ENCODE measurements around the gene SLC2A1. TPM values are rescaled to one million over a fixed set of nuclear protein-coding genes. Genes with fewer than 3 reads are reported as not detected.

Gene SLC2A1
- total and polyA plus RNA-seq, 9 of the 15 experiments (the other 6 are each of a cell fraction or from before 2014, with no cell fraction given), result 12.6 to 153 (median 48.0) TPM

GRCh38 chr1:43007377-43008114 is 48.9 kb upstream of the SLC2A1 start:
- POLR2A ChIA-PET, result interaction anchor here (1.6 kb wide), 1 partner anchor 9 kb away, joined by 6 read pairs; no protein-coding TSS in a partner anchor
- no peak overlapping the region for H3K4me2 ChIP-seq (ENCODE audit: insufficient read depth, low read length)
- peaks cover 42 to 50% of the 10 kb centered on the region in 2 experiments for H3K4me1 ChIP-seq (replicated peaks in 1 of 2; ENCODE audit: control insufficient read depth in 2 of 2, insufficient read depth in 2 of 2, low read length in 2 of 2)

More at GRCh38 chr1:43007377-43008114, 48.9 kb upstream of the SLC2A1 start:
- in situ Hi-C loops (cut with MboI), result no loop called here
- Histone ChIP-seq H3K36me3 (ENCODE audit: control insufficient read depth, insufficient read depth, low read length) (no peaks in the 10 kb centered on the region), H3K27me3 (ENCODE audit: control insufficient read depth in 2 of 2, insufficient read depth in 2 of 2, low read length in 2 of 2) (no peaks in the 10 kb centered on the region), H3K9ac (ENCODE audit: insufficient read depth in 1 of 2, low read depth in 2 of 2, low read length in 2 of 2) (peak overlapping the region in 1 of 2 experiments; percentile 26; a peak in 2 of 4 replicates), H3K27ac (ENCODE audit: extremely low read depth, low read depth, low read length) (no peak overlapping the region), H3K9me3 (replicated peaks; ENCODE audit: control insufficient read depth, insufficient read depth, low read depth, low read length) (no peaks in the 10 kb centered on the region), H4K20me1 (replicated peaks; ENCODE audit: control insufficient read depth, insufficient read depth, low read length) (no peaks in the 10 kb centered on the region), H2AFZ (ENCODE audit: low read depth, low read length) (no peak overlapping the region), H3K9me1 (ENCODE audit: control insufficient read depth, insufficient read depth, low read length) (no peaks in the 10 kb centered on the region), H3K4me3 (no peak overlapping the region), H3K79me2 (ENCODE audit: control insufficient read depth, insufficient read depth, low read length) (no peaks in the 10 kb centered on the region)
- no peak for FAIRE-seq
- intact Hi-C loops (cut with micrococcal nuclease), result loop anchor here (2.0 kb wide), 1 partner anchor 45 kb away; no protein-coding TSS in a partner anchor
- TF ChIP-seq ARID1B (IDR thresholded peaks at IDR 0.05) (no peak), GTF2E2 (tag; IDR thresholded peaks at IDR 0.05) (no peak), PCBP2 (IDR thresholded peaks at IDR 0.05; ENCODE audit: low read depth, low read length, poor library complexity, severe bottlenecking) (no peak), RCOR1 (IDR thresholded peaks at IDR 0.05; ENCODE audit: borderline replicate concordance in 1 of 2, low read depth in 2 of 2, low read length in 2 of 2) (no peak), MEIS2 (IDR thresholded peaks at IDR 0.05; ENCODE audit: partially characterized antibody) (no peak), BRD9 (IDR thresholded peaks at IDR 0.05; ENCODE audit: low read depth, partially characterized antibody) (no peak), RBM25 (IDR thresholded peaks at IDR 0.05; ENCODE audit: low read depth, low read length, severe bottlenecking) (no peak), ZNF146 (CRISPR knock-in tag; IDR thresholded peaks at IDR 0.05; ENCODE audit: unreplicated experiment) (no peak), TRIM28 (IDR thresholded peaks at IDR 0.05) (no peak), ZNF511 (CRISPR knock-in tag; IDR thresholded peaks at IDR 0.05) (no peak), SMC3 (conservative IDR thresholded peaks at IDR 0.05; ENCODE audit: insufficient read depth, low read depth, low read length) (no peak), CBX8 (IDR thresholded peaks at IDR 0.05; ENCODE audit: borderline replicate concordance, extremely low read depth, low read depth, low read length, poor library complexity, severe bottlenecking) (no peak), ERF (CRISPR knock-in tag; IDR thresholded peaks at IDR 0.05) (no peak), KDM1A (IDR thresholded peaks at IDR 0.05) (no peak), MCM2 (IDR thresholded peaks at IDR 0.05; ENCODE audit: low read depth) (no peak), ZNF589 (CRISPR knock-in tag; IDR thresholded peaks at IDR 0.05; ENCODE audit: low read depth) (no peak), HMG20B (CRISPR knock-in tag; IDR thresholded peaks at IDR 0.05) (no peak)
- TF ChIP-seq, protein P1, sequence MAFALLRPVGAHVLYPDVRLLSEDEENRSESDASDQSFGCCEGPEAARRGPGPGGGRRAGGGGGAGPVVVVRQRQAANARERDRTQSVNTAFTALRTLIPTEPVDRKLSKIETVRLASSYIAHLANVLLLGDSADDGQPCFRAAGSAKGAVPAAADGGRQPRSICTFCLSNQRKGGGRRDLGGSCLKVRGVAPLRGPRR (CRISPR knock-in tag; IDR thresholded peaks at IDR 0.05), result no peak
- TF ChIP-seq, protein P2, sequence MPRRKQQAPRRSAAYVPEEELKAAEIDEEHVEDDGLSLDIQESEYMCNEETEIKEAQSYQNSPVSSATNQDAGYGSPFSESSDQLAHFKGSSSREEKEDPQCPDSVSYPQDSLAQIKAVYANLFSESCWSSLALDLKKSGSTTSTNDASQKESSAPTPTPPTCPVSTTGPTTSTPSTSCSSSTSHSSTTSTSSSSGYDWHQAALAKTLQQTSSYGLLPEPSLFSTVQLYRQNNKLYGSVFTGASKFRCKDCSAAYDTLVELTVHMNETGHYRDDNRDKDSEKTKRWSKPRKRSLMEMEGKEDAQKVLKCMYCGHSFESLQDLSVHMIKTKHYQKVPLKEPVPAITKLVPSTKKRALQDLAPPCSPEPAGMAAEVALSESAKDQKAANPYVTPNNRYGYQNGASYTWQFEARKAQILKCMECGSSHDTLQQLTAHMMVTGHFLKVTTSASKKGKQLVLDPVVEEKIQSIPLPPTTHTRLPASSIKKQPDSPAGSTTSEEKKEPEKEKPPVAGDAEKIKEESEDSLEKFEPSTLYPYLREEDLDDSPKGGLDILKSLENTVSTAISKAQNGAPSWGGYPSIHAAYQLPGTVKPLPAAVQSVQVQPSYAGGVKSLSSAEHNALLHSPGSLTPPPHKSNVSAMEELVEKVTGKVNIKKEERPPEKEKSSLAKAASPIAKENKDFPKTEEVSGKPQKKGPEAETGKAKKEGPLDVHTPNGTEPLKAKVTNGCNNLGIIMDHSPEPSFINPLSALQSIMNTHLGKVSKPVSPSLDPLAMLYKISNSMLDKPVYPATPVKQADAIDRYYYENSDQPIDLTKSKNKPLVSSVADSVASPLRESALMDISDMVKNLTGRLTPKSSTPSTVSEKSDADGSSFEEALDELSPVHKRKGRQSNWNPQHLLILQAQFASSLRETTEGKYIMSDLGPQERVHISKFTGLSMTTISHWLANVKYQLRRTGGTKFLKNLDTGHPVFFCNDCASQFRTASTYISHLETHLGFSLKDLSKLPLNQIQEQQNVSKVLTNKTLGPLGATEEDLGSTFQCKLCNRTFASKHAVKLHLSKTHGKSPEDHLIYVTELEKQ (CRISPR knock-in tag; IDR thresholded peaks at IDR 0.05), result no peak
- DNase-seq (ENCODE audit: extremely low read depth in 1 of 4, low spot score in 3 of 4), result no peak
- WGBS (ENCODE audit: insufficient coverage, low coverage, missing lambda C conversion rate), result 92% methylated on average over 20 of the region's 49 CpGs
- no TSS peak for BruUV-seq (replicated peaks)
- no peak for ATAC-seq
- CTCF ChIA-PET (ENCODE audit: low intra/inter-chr PET ratio), result no interaction called here
